Measurements from ENCODE around the gene MBNL1.

Gene MBNL1

DNA sequence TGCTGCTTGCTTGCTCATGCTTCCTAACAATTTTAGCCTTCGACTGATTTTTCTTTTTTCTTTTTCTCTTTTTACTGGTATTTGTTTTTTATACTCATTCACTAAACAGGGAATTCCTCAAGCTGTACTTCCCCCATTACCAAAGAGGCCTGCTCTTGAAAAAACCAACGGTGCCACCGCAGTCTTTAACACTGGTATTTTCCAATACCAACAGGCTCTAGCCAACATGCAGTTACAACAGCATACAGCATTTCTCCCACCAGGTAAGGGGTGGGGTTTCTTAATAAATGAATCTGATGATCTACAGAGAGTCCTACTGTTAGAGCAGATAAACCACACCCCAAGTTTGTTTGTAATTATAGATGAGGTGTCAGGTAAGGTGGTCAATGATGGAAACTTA lies 178.8 kb downstream of the MBNL1 start:
- DNase-seq (ENCODE audit: low read depth) = no peak

- no peak for DNase-seq (ENCODE audit: low read depth)
Measured at GRCh38 chr3:152448091-152448490, 179.4 kb downstream of the MBNL1 start.

- no peak for DNase-seq (ENCODE audit: low read depth)
Measured at GRCh38 chr3:152452318-152452717, 183.6 kb downstream of the MBNL1 start.

DNA sequence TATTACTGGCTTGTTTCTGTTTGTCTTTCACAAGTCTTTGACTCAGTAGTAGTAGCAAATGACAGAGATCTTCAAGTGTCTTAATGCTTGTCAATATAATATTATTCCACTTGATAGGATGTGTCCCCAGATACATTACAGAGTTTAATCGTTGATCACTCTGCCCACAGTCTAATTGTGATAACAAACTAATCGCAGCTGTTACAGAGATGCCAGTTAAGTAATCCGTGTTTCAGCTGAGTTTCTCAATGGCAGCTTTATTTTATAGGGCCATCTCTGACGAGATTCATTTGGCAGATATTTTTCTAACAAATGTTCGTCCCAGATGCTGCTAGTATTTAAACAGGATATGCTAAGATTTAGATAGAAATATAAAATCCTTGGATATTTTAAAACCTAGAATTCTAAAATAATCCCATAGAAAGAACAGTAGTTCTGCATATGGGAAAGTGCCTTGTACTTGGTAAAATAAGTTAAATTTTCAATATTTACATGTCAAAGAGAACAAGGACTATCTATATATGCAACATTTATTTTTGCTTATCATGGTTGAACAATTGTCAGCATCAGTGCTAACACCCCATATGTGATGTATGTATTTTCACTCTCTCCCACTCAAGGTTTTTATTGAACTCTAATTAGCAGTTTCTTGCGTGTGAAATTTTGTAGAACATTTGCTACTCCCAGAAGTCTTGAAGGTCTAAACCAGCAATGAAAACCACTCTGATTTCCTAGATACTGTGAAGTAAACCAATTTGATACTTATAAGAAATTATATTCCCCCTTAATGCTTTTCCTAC lies 185.5 kb downstream of the MBNL1 start:
- DNase-seq (ENCODE audit: low read depth) = no peak

DNA sequence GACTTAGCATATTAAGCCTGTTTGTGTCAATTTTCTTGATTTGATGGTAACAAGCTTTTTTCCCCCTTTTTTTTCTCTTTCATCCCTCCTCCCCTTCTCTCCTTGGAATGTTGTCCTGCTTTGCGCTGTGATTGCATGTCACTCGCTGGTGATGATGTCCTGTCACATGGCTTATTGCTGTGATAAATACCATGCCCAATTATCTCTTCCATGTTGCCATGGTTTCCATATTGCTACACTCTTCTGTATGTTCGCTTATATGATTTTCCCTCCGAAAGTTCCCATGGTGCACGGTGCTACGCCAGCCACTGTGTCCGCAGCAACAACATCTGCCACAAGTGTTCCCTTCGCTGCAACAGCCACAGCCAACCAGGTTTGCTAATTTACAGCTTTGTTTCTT lies 187.3 kb downstream of the MBNL1 start:
- no peak for DNase-seq (ENCODE audit: low read depth)

- no peak for DNase-seq (ENCODE audit: low read depth)
Measured at GRCh38 chr3:152457500-152458375, 189.0 kb downstream of the MBNL1 start.

DNA sequence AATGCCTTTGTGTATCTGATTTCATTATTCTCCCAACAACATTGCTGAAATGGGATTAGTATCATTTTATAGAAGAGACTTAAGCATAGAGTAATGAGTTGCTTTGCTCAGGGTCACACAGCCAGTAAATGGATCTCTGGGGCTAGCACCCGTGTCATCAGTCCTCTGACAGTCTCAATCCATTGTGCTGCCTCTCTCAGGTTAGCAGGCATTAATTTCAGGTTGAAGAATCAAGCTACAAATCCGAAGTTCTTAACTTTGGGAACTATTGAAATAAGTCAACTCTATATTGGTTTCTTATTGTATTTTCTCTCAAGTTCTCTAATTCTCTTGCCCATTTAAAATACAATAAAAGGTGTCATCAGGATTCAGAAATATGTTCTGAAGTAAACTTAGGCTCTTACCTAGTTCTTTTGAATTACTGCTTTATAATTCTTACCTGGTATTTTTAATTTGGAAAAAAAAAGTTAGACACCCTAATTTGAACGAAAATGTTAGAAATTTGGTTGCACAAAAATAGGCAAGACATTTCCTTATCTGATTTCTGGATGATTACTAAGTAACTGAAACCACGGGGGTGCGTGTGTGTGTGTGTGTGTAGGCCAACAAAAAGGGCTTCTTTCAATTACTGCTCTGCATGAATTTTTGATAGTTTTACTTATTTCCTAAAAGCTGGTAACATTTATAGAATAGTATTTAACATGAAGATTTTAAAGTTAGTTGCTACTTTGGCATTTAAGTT lies 189.8 kb downstream of the MBNL1 start:
- DNase-seq (ENCODE audit: low read depth) = no peak

GRCh38 chr3:152459118-152459515 lies 190.4 kb downstream of the MBNL1 start:
- no peak for DNase-seq (ENCODE audit: low read depth)

- no peak for DNase-seq (ENCODE audit: low read depth)
Measured at GRCh38 chr3:152459572-152459971, 190.8 kb downstream of the MBNL1 start.

- DNase-seq (ENCODE audit: low read depth) = no peak
Measured at GRCh38 chr3:152460936-152461335, 192.2 kb downstream of the MBNL1 start.

GRCh38 chr3:152461460-152461859 lies 192.7 kb downstream of the MBNL1 start:
- no peak for DNase-seq (ENCODE audit: low read depth)

- DNase-seq (ENCODE audit: low read depth) = no peak
Measured at GRCh38 chr3:152466784-152467183, 198.1 kb downstream of the MBNL1 start.

DNA sequence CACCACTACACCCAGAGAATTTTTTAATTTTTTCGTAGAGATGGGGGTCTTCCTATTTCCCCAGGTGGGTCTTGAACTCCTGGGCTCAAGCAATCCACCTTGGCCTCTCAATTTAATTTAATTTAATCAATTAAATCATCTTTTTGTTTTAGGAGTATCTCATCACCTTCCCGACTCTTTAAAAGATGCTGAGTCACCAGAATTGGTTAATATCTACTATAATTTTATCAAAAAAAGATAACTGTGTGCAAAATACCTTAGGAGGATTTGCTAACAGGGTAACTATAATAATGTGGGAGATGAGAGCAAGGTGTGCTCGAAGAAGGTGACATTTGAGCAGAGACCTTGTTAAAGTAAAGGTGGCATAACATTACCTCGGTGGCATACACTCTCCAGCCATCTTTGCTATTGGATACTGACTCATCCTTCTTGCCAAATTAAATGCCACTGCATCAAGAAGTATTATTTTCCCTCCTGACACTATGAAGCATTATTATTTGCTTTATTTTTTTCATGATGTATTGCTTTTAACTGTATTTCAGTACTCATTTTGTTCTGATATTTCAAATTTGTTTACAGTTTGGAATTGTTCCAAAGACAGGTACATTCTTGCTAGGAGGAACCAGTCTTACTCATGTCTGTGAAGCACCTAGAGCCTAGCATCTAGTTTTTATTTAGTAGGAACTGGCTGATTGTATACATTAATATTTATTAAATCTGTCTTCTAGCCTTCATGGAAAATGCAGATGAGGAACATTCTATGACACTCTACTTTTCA lies 200.7 kb downstream of the MBNL1 start:
- DNase-seq (ENCODE audit: low read depth) = no peak

GRCh38 chr3:152470095-152470494 lies 201.4 kb downstream of the MBNL1 start:
- DNase-seq (ENCODE audit: low read depth) = no peak

DNA sequence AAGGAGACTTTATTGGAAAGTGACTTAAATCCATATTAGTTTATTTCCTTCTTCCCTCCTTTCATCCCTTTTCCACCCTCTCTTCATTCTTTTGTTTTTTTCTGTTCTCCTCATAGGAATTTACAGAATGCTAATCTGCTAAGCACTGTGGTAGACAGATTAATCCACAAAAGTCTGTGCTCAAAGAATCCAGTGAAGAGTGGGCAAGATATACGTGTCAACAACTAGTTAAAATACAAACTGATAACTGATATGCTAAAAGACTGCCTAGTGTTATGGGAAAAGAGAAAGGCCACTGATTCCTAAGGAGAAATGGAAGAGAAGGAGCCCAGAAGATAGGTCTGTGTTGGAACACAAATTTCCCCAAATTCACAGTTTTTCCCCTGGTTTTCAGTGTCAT lies 202.2 kb downstream of the MBNL1 start:
- DNase-seq (ENCODE audit: low read depth) = no peak

GRCh38 chr3:152471814-152472671 lies 203.3 kb downstream of the MBNL1 start:
- DNase-seq (ENCODE audit: low read depth) = peak; percentile 36

GRCh38 chr3:152472672-152472954 lies 203.9 kb downstream of the MBNL1 start:
- no peak for DNase-seq (ENCODE audit: low read depth)

DNA sequence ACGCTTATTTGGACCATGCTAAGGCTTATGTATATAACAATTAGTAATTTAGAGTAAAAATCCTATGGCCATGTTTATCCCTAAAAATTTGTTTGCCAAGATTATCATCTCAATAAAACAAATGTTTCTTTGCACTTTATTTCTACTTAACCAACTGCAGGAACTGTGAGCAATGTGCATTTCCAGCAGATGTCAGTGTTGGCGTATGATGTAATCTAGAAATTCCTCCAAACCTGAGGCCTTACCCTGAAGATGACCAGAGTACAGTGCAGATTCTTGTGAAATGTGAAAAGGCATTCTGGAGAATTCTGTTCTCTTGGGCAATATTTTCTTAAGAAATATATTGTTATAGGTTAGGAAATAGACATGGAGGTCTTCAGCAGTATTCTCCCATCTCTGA lies 205.9 kb downstream of the MBNL1 start:
- DNase-seq (ENCODE audit: low read depth) = no peak

DNA sequence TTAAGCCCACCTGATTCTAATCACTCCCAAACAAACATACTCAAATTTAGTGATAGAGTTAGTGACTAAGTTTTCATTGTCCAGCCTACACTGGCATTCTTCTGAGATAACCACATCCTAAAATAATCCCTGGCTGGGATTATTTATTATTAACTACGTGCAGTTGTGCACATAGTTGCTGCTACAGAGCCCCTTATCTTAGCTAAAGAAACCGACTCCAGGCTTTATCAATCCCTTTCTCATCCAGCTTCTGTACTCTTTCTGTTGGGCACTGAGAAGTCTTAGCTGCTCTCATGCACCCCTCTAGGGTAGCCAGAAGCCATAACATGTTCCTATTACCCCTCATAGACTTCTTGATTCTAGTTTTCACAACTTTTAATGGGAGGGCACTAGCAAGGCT lies 208.7 kb downstream of the MBNL1 start:
- no peak for DNase-seq (ENCODE audit: low read depth)

GRCh38 chr3:152480282-152480953 lies 211.7 kb downstream of the MBNL1 start:
- DNase-seq (ENCODE audit: low read depth) = no peak
